ENCODE results near the gene ZDHHC3. TPM values are rescaled to one million over a fixed set of nuclear protein-coding genes. Genes with fewer than 3 reads are reported as not detected.

ZDHHC3 gene, protein sequence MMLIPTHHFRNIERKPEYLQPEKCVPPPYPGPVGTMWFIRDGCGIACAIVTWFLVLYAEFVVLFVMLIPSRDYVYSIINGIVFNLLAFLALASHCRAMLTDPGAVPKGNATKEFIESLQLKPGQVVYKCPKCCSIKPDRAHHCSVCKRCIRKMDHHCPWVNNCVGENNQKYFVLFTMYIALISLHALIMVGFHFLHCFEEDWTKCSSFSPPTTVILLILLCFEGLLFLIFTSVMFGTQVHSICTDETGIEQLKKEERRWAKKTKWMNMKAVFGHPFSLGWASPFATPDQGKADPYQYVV
- total RNA-seq = 10 to 100 TPM; 40.6 to 60.5 TPM

DNA sequence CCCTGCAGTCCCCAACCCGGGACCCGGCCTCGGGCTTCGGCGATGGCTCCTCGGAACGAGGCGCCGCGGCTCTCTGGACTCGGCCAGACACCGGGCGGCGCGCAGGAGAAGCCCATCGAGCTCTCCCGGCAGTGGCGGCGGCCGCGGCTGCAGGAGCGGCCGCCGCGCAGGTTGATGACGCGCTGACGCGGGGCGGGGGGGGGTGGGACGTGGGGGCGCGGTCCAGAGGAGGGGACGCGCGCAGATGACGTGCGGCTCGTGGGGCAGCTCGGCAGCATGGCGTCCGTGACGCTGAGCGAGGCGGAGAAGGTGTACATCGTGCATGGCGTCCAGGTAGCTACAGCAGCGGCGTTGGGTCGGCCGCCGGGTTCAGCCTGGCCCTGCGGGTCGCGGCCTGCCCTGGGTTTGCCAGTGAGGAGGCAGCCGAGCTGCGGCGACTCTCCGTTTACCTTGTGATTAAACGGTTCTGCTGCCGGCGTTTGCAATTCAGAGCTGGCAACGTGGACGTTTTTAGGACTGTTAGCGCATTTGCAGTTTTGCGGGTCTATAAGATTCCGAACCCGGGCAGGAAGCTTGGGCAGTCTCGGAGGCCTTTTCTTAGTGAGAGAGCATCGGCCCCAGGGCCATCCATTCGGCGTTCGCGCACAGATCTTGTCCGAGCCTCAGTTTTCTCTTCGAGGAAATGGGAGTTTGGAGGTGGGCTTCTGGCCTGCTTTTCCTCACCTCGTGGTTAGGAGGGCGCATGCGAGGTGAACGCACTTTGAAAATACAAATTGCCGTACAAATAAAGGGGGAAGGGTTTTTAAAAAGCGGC, at the start of gene ZDHHC3, which contains the start of gene EXOSC7:
Gene ZDHHC3, minus strand, starts transcription at position 173 of the 814 bp plus-strand sequence. CDS start 16,738 bp downstream, outside the sequence.
Gene EXOSC7, plus strand, starts transcription at position 243 of the 814 bp plus-strand sequence. Its CDS starts 34 bp downstream, at position 277.
- H3K36me3 ChIP-seq = no peaks in the 10 kb centered on the region
- H3K4me3 ChIP-seq = peak within 1 kb of the TSS; percentile 98 to 99
- TF ChIP-seq, protein P1, sequence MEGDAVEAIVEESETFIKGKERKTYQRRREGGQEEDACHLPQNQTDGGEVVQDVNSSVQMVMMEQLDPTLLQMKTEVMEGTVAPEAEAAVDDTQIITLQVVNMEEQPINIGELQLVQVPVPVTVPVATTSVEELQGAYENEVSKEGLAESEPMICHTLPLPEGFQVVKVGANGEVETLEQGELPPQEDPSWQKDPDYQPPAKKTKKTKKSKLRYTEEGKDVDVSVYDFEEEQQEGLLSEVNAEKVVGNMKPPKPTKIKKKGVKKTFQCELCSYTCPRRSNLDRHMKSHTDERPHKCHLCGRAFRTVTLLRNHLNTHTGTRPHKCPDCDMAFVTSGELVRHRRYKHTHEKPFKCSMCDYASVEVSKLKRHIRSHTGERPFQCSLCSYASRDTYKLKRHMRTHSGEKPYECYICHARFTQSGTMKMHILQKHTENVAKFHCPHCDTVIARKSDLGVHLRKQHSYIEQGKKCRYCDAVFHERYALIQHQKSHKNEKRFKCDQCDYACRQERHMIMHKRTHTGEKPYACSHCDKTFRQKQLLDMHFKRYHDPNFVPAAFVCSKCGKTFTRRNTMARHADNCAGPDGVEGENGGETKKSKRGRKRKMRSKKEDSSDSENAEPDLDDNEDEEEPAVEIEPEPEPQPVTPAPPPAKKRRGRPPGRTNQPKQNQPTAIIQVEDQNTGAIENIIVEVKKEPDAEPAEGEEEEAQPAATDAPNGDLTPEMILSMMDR (IDR thresholded peaks at IDR 0.05) = peak in 1 of 2 donors; percentile 32
- H3K9me3 ChIP-seq = no peaks in the 10 kb centered on the region
- peaks cover 0 to 32% of the 10 kb centered on the region in 2 donors for H3K4me1 ChIP-seq
- H3K27me3 ChIP-seq = no peaks in the 10 kb centered on the region
- DNase-seq (ENCODE audit: low spot score) = peak; percentile 85
- peak within 1 kb of the TSS; percentile 89 to 94 for H3K27ac ChIP-seq

DNA sequence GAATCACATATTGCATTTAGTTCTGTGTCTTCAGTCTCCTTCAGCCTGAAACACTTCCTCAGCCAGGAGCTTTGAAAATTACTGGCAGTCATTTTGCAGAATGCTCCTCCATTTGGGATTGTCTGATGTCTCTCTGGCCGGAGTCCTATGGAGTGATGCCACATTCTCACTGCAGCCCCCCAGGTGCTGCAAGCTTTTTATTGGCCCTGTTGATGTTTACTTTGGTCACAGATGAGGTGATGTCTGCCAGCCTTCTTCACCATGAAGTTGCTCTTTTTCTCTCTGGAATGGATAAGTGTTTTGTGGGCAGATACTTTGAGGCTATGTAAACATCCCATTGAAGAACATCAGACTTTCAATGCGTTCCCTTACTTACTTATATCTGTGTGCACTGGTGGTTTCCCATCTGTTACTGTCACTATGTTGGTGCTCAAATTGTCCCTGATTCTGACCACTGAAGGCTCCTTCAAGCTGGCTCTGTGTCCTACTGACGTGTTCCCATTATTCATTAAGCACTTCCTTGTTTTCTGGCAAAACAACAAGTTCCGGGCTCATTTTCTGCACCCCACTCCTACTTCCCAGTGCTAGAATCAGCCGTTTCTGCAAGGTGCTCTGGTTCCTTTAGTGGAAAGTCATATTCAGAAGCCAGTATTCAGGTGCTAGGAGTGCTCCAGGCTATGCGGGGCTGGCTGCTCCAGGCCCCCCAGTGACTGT, 48.7 kb upstream of the ZDHHC3 start:
- Histone ChIP-seq H3K4me3 (no peak overlapping the region), H3K9me3 (no peaks in the 10 kb centered on the region), H3K27ac (peak overlapping the region; percentile 70 to 83), H3K36me3 (no peaks in the 10 kb centered on the region), H3K27me3 (no peaks in the 10 kb centered on the region), H3K4me1 (peaks cover 0 to 64% of the 10 kb centered on the region in 2 donors)
- no peak for DNase-seq (ENCODE audit: low spot score)
- TF ChIP-seq, protein P1 (IDR thresholded peaks at IDR 0.05) = no peak

DNA sequence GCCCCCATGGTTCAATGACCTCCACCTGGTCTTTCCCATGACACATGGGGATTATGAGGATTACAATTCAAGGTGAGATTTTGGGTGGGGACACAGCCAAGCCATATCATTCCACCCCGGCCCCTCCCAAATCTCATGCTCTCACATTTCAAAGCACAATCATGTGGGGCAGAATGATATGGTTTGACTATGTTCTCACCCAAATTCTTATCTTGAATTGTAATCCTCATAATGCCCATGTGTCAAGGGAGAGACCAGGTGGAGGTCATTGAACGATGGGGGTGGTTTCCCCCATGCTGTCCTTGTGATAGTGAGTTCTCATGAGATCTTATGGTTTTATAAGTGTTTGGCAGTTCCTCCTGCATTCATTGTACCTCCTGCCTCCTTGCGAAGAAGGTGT, 47.7 kb upstream of the ZDHHC3 start:
- TF ChIP-seq, protein P1 (IDR thresholded peaks at IDR 0.05) = no peak
- Histone ChIP-seq H3K4me1 (peaks cover 0 to 58% of the 10 kb centered on the region in 2 donors), H3K4me3 (no peak overlapping the region), H3K27ac (no peak overlapping the region), H3K36me3 (no peaks in the 10 kb centered on the region), H3K9me3 (no peaks in the 10 kb centered on the region), H3K27me3 (no peaks in the 10 kb centered on the region)
- no peak for DNase-seq (ENCODE audit: low spot score)

DNA sequence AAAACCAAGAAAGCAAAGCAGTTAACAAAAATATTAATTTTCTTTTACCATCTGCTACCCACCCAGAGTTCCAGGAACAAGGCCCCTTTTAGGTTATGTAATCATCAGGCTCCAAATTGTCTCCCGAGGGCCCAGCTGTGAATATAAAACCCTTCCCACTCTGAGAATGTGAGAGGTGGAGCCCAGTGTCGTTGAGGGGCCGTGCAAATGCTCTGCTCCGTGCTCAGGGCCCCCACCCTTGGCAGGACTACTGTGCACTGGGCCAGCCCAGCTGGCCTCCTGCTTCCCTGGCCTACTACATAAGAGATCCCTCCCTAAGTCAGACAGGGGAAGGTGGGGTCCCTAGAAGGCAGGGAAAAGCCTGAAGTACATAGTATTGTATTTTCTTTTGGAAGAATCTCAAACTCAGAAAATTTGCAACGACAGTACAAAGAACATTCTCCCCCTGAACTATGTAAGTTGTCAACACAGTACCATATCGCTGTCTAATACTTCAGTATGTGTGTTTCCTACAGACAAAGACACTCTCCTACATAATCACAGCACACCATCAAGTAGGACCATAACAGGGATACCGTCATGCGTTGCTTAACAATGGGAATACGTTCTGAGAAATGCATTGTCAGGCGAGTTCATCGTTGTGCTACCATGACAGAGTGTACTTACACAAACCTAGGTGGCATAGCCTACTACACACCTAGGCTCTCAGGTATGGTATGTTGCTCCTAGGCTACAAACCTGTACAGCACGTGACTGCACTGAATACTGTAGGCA, 45.7 kb upstream of the ZDHHC3 start:
- Histone ChIP-seq H3K4me1 (peaks cover 0 to 44% of the 10 kb centered on the region in 2 donors), H3K36me3 (no peaks in the 10 kb centered on the region), H3K27me3 (no peaks in the 10 kb centered on the region), H3K4me3 (no peak overlapping the region), H3K9me3 (no peaks in the 10 kb centered on the region), H3K27ac (peak overlapping the region; percentile 22 to 51)
- TF ChIP-seq, protein P1 (IDR thresholded peaks at IDR 0.05) = no peak
- DNase-seq (ENCODE audit: low spot score) = no peak

DNA sequence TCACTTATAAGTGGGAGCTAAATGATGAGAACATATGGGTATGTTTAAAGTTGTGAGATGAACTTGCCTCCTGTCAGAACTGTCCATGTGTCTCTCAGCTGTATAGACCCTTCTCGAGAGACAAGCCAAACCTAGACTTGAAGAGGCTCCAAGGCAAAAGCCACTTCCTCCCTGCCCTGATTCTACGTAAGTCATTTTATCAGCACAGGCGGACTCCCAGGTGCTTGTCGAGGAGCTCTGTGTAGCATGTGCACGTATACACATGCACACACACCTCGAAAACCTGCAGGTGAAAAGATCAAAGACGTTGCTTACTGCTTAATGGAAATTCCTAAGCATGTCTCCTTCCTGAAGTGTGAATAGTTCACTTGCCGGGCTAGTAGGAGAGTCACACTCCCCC, 44.6 kb upstream of the ZDHHC3 start:
- TF ChIP-seq, protein P1 (IDR thresholded peaks at IDR 0.05) = no peak
- peak overlapping the region in 1 of 2 donors; percentile 22 for H3K27ac ChIP-seq
- no peak for DNase-seq (ENCODE audit: low spot score)
- H3K9me3 ChIP-seq = no peaks in the 10 kb centered on the region
- no peaks in the 10 kb centered on the region for H3K27me3 ChIP-seq
- H3K36me3 ChIP-seq = no peaks in the 10 kb centered on the region
- peaks cover 0 to 33% of the 10 kb centered on the region in 2 donors for H3K4me1 ChIP-seq
- no peak overlapping the region for H3K4me3 ChIP-seq

All from right atrium auricular region (tissue), 2 donors.